ENCODE data around the gene N4BP3. TPM values are rescaled to one million over a fixed set of nuclear protein-coding genes. Genes with fewer than 3 reads are reported as not detected.
"Not testable (repeated sequence)": the region's sequence is repeated elsewhere in the genome, so short reads cannot be mapped to it uniquely, and the experiment has no call there.

The N4BP3 gene
- total RNA-seq, 2 donors from 2014 or later, result 0.24 to 0.85 TPM

- H3K36me3 ChIP-seq, result no peaks in the 10 kb centered on the region
- H3K27ac ChIP-seq, result no peak overlapping the region
- H3K4me1 ChIP-seq, result peaks cover 0 to 21% of the 10 kb centered on the region in 2 donors
- no peak for TF ChIP-seq CTCF (IDR thresholded peaks at IDR 0.05)
- H3K4me3 ChIP-seq, result no peak overlapping the region
- no peaks in the 10 kb centered on the region for H3K27me3 ChIP-seq
- no peak for DNase-seq (ENCODE audit: low spot score)
- no peaks in the 10 kb centered on the region for H3K9me3 ChIP-seq
Observed at GRCh38 chr5:178123966-178124925, 10.9 kb downstream of the N4BP3 start.

GRCh38 chr5:178125253-178125906, 12.0 kb downstream of the N4BP3 start:
- no peak for DNase-seq (ENCODE audit: low spot score)
- Histone ChIP-seq H3K27ac (no peak overlapping the region), H3K36me3 (no peaks in the 10 kb centered on the region), H3K4me3 (no peak overlapping the region), H3K9me3 (no peaks in the 10 kb centered on the region), H3K27me3 (no peaks in the 10 kb centered on the region), H3K4me1 (peaks cover 0 to 21% of the 10 kb centered on the region in 2 donors)
- TF ChIP-seq CTCF (IDR thresholded peaks at IDR 0.05), result no peak

GRCh38 chr5:178126556-178126955, 13.2 kb downstream of the N4BP3 start:
- no peak for TF ChIP-seq CTCF (IDR thresholded peaks at IDR 0.05)
- DNase-seq (ENCODE audit: low spot score), result no peak
- no peaks in the 10 kb centered on the region for H3K36me3 ChIP-seq
- H3K27me3 ChIP-seq, result no peaks in the 10 kb centered on the region
- H3K4me1 ChIP-seq, result peaks cover 0 to 16% of the 10 kb centered on the region in 2 donors
- no peaks in the 10 kb centered on the region for H3K9me3 ChIP-seq
- no peak overlapping the region for H3K4me3 ChIP-seq
- no peak overlapping the region for H3K27ac ChIP-seq

- peaks cover 0 to 16% of the 10 kb centered on the region in 2 donors for H3K4me1 ChIP-seq
- H3K36me3 ChIP-seq; DNase-seq (ENCODE audit: low spot score): not testable (repeated sequence)
Observed at GRCh38 chr5:178127300-178128009, 14.1 kb downstream of the N4BP3 start.

GRCh38 chr5:178129296-178129695, 16.0 kb downstream of the N4BP3 start:
- no peak for TF ChIP-seq CTCF (IDR thresholded peaks at IDR 0.05)
- H3K4me3 ChIP-seq, result no peak overlapping the region
- peaks cover 3% of the 10 kb centered on the region for H3K36me3 ChIP-seq
- peaks cover 0 to 16% of the 10 kb centered on the region in 2 donors for H3K4me1 ChIP-seq
- H3K27ac ChIP-seq, result no peak overlapping the region
- H3K9me3 ChIP-seq, result no peaks in the 10 kb centered on the region
- no peaks in the 10 kb centered on the region for H3K27me3 ChIP-seq
- no peak for DNase-seq (ENCODE audit: low spot score)

More at GRCh38 chr5:178127300-178128009, 14.1 kb downstream of the N4BP3 start:
- H3K27me3 ChIP-seq, H3K4me3 ChIP-seq, H3K27ac ChIP-seq, H3K9me3 ChIP-seq: not testable (repeated sequence)

GRCh38 chr5:178130234-178130575, 16.9 kb downstream of the N4BP3 start:
- not testable (repeated sequence) for DNase-seq (ENCODE audit: low spot score); H3K36me3 ChIP-seq; H3K27me3 ChIP-seq; H3K9me3 ChIP-seq
- Histone ChIP-seq H3K4me3 (peak overlapping the region; percentile 85 to 89), H3K27ac (peak overlapping the region; percentile 89 to 95), H3K4me1 (peaks cover 0 to 16% of the 10 kb centered on the region in 2 donors)

Measured in right atrium auricular region (tissue), 2 donors.